Heart left ventricle (tissue), 16 donors: Measurements from ENCODE around the gene GMPPA. TPM values are rescaled to one million over a fixed set of nuclear protein-coding genes. Genes with fewer than 3 reads are reported as not detected.

ENCODE experiments used
- ATAC-seq, 4 donors: fragments of 200-7000 bp; cut with Tn5 transposase; one replicate each; pipeline ENCODE4 v1.9.1; 2020 to 2022; ENCODE audit warnings: moderate library complexity in 4 of 4, mild to moderate bottlenecking in 3 of 4, moderate number of reproducible peaks in 1 of 4
- DNase-seq, 5 donors: peaks; one replicate each; pipeline ENCODE4 v3.0.0-alpha.2; 2020
- H3K27ac ChIP-seq, 12 donors: fragments of 200-600 bp; sonication (generic) in 4 of 12; one replicate each; pipeline versions ENCODE4 v1.5.0 to v1.8.0; 2016 to 2022; ENCODE audit warnings: mild to moderate bottlenecking in 2 of 12
- H3K27me3 ChIP-seq, 9 donors: fragments of 200-600 bp; sonication (generic) in 2 of 9; one replicate each; pipeline versions ENCODE4 v1.5.1 to v1.8.0; 2016 to 2022; ENCODE audit warnings: mild to moderate bottlenecking in 3 of 9
- H3K36me3 ChIP-seq, 9 donors: fragments of 200-600 bp; sonication (generic) in 2 of 9; one replicate each; pipeline versions ENCODE4 v1.5.0 to v1.8.0; 2018 to 2022; ENCODE audit warnings: mild to moderate bottlenecking in 2 of 9
- H3K4me1 ChIP-seq, 12 donors: fragments of 200-600 bp; sonication (generic) in 4 of 12; one replicate each; pipeline versions ENCODE4 v1.5.0 to v1.8.0; 2016 to 2022; ENCODE audit warnings: mild to moderate bottlenecking in 3 of 12
- H3K4me3 ChIP-seq, 12 donors: fragments of 200-600 bp; sonication (generic) in 4 of 12; one replicate each; pipeline versions ENCODE4 v1.5.0 to v1.8.0; 2017 to 2022; ENCODE audit warnings: mild to moderate bottlenecking in 9 of 12, moderate library complexity in 4 of 12
- H3K9me3 ChIP-seq, 12 donors: fragments of 200-600 bp; sonication (generic) in 4 of 12; one replicate each; pipeline versions ENCODE4 v1.5.0 to v1.8.0; 2016 to 2022; ENCODE audit warnings: mild to moderate bottlenecking in 1 of 12
- CTCF ChIP-seq, 12 donors: fragments of 200-600 bp; sonication (generic) in 4 of 12; IDR thresholded peaks; one replicate each; pipeline versions ENCODE4 v1.5.0 to v1.8.0; 2018 to 2022; ENCODE audit warnings: antibody characterized with exemption in 12 of 12, mild to moderate bottlenecking in 5 of 12
- POLR2A ChIP-seq, 2 donors: fragments of 450-650 bp; IDR thresholded peaks; one replicate each; pipeline ENCODE4 v1.6.1; 2017; ENCODE audit warnings: antibody characterized with exemption in 2 of 2, mild to moderate bottlenecking in 2 of 2, moderate library complexity in 2 of 2
- WGBS, 4 donors: extraction: QIAGEN DNeasy Blood & Tissue Kit in 2 of 4; methylation state at CpG; one replicate each; pipeline versions ENCODE4 v1.1.5 to v1.1.7; 2013 to 2018; 5-methylcytosine and 5-hydroxymethylcytosine counted together
- intact Hi-C, 10 donors: fragments of 100-400 bp; cut with DNase I; formaldehyde crosslinking; loops; one replicate each; pipeline versions ENCODE4 v1.11.1 to v1.14.2; 2022
- polyA plus RNA-seq, 2 donors: library from polyadenylated mRNA; stranded (reverse); fragments of 200-250 nt; gene quantifications; one replicate each; pipeline ENCODE4 v1.2.3, GENCODE V29; 2013
- total RNA-seq, 9 donors: library from RNA; depleted of rRNA in 2 of 9; stranded (reverse); fragments of >200 nt in 2 of 9; fragmentation: NEBNext Ultra II Directional in 3 of 9; extraction: Animal tissue kit (Norgen Biotek cat#: 25700) in 3 of 9; gene quantifications; one replicate each; pipeline versions ENCODE4 v1.1.0 to v1.2.4, GENCODE V29; 2016 to 2023
- donor health status: ischemic (EF 13 %, LVEDD 7.1; RV severe dilation, severe dysfunction).
- donor health status: healthy with polysubstance abuse.
- donor health status: DM: no; HTN: yes; CAD: no.
- donor health status: DM: no; HTN: no; CAD: no.
- donor health status: ischemic (EF 25% LVEDD 6.9; RV normal size, moderate dysfunction).
- donor health status: ischemic (EF 25% LVEDD 5.7; RV mildly dilated, moderate dysfunction).
- donor health status: healthy.
- donor health status: DM: yes; HTN: yes; CAD: no.
- donor health status: ischemic (EF 35%, LVEDD 5.7; RV mildly dilated, moderate dysfunction).
- donor health status: nonischemic (EF 11% LVEDD 7.7; RV severe dilation, severe dysfunction).
- donor health status: DM: yes; HTN: yes; CAD: no.
- donor health status: PGD.
- donor health status: ischemic (EF 29% LVEDD 5.4; RV normal size, mild dysfunction).
- donor health status: nonischemic (EF 23%, LVEDD 6.1; RV moderate dilation, normal function).

GMPPA gene
- total and polyA plus RNA-seq, 11 donors: 15.8 to 35.5 (median 20.1) TPM

GRCh38 chr2:219545295-219545942 lies 46.7 kb downstream of the GMPPA start:
- WGBS, 4 donors: 71 to 88% (median 83%) methylated on average over 3 of the region's 3 CpGs

DNA sequence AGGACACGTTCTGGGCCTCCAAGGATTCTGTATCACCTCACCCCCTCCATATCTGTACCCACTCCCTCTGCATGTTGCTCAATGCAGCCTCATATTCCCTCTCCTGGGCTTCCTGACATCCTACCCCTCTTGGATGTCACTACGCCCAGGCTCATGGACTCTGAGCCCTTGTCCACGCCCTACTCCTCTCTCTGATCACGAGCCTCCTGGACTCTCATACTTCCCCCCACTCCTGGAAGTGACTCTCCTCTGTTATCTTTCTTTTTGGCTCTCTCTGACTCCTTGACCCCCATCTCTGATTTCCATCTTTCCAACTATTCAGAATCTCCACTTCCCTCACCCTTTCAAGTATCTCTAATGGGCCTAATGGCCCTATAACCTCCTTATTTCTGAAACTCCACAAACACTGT lies 47.3 kb downstream of the GMPPA start:
- no peak for DNase-seq
- no peak overlapping the region for H3K27ac ChIP-seq
- intact Hi-C loops: loop anchor here in 1 of 10 donors (10.0 kb wide), 1 partner anchor 99 kb away; no protein-coding TSS in a partner anchor
- H3K4me3 ChIP-seq: no peak overlapping the region
- WGBS, 4 donors: 64 to 74% (median 69%) methylated on average over 4 of the region's 4 CpGs
- peaks cover 0 to 35% (median 24%) of the 10 kb centered on the region in 12 donors for H3K4me1 ChIP-seq
- H3K27me3 ChIP-seq: peaks cover 0 to 21% (median 0%) of the 10 kb centered on the region in 9 donors
- TF ChIP-seq CTCF (IDR thresholded peaks at IDR 0.05): no peak
- TF ChIP-seq POLR2A (IDR thresholded peaks at IDR 0.05): no peak
- no peak for ATAC-seq
- no peaks in the 10 kb centered on the region for H3K9me3 ChIP-seq
- H3K36me3 ChIP-seq: peaks cover 0 to 10% (median 7%) of the 10 kb centered on the region in 9 donors

More at GRCh38 chr2:219545295-219545942, 46.7 kb downstream of the GMPPA start:
- ATAC-seq (no peak), DNase-seq (no peak)
- Histone ChIP-seq H3K4me3 (no peak overlapping the region), H3K4me1 (peaks cover 0 to 35% (median 24%) of the 10 kb centered on the region in 12 donors), H3K27ac (no peak overlapping the region), H3K36me3 (peaks cover 0 to 16% (median 12%) of the 10 kb centered on the region in 9 donors), H3K9me3 (no peaks in the 10 kb centered on the region), H3K27me3 (peaks cover 0 to 21% (median 0%) of the 10 kb centered on the region in 9 donors)
- TF ChIP-seq CTCF (IDR thresholded peaks at IDR 0.05): no peak
- no peak for TF ChIP-seq POLR2A (IDR thresholded peaks at IDR 0.05)
- intact Hi-C loops: loop anchor here in 1 of 10 donors (10.0 kb wide), 1 partner anchor 99 kb away; no protein-coding TSS in a partner anchor

DNA sequence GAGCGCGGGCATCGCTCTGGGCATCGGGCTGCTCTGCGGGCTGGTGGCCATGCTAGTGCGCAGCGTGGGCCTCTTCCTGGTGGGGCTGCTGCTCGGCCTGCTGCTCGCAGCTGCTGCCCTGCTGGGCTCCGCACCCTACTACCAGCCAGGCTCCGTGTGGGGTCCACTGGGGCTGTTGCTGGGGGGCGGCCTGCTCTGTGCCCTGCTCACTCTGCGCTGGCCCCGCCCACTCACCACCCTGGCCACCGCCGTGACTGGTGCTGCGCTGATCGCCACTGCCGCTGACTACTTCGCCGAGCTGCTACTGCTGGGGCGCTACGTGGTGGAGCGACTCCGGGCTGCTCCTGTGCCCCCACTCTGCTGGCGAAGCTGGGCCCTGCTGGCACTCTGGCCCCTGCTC lies 48.9 kb downstream of the GMPPA start:
- Histone ChIP-seq H3K27ac (no peak overlapping the region), H3K4me3 (no peak overlapping the region), H3K27me3 (peaks cover 0 to 31% (median 0%) of the 10 kb centered on the region in 9 donors), H3K4me1 (peaks cover 0 to 35% (median 17%) of the 10 kb centered on the region in 12 donors), H3K9me3 (no peaks in the 10 kb centered on the region), H3K36me3 (peaks cover 0 to 3% (median 0%) of the 10 kb centered on the region in 9 donors)
- no peak for DNase-seq
- intact Hi-C loops: loop anchor here in 1 of 10 donors (10.0 kb wide), 1 partner anchor 97 kb away; no protein-coding TSS in a partner anchor
- WGBS, 4 donors: 94 to 97% (median 95%) methylated on average over 18 to 26 of the region's 26 CpGs
- TF ChIP-seq POLR2A (IDR thresholded peaks at IDR 0.05) (no peak), CTCF (IDR thresholded peaks at IDR 0.05) (no peak)
- ATAC-seq: no peak

DNA sequence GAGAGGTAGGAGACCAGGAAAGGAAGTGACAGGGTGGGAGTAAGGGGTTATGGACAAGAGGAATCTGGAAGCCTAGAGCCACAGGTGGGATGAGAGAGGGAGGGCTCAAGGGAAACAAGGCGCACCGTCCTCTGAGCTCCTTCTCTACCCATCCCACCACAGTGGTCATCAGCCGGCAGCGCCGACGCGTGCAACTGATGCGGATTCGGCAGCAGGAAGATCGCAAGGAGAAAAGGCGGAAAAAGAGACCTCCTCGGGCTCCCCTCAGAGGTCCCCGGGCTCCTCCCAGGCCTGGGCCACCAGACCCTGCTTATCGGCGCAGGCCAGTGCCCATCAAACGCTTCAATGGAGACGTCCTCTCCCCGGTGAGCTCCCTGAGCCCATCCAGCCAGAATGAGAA lies 50.3 kb downstream of the GMPPA start:
- no peak for DNase-seq
- Histone ChIP-seq H3K27me3 (peaks cover 0 to 33% (median 2%) of the 10 kb centered on the region in 9 donors), H3K9me3 (no peaks in the 10 kb centered on the region), H3K27ac (no peak overlapping the region), H3K36me3 (peaks cover 0 to 3% (median 0%) of the 10 kb centered on the region in 9 donors), H3K4me1 (peaks cover 0 to 31% (median 18%) of the 10 kb centered on the region in 12 donors), H3K4me3 (no peak overlapping the region)
- intact Hi-C loops: loop anchor here in 1 of 10 donors (10.0 kb wide), 1 partner anchor 96 kb away; no protein-coding TSS in a partner anchor
- 92 to 94% (median 93%) methylated on average over 18 of the region's 18 CpGs for WGBS, 4 donors
- no peak for ATAC-seq
- no peak for TF ChIP-seq POLR2A (IDR thresholded peaks at IDR 0.05)
- no peak for TF ChIP-seq CTCF (IDR thresholded peaks at IDR 0.05)
